Measurements from ENCODE around the gene ZDHHC12. TPM values are rescaled to one million over a fixed set of nuclear protein-coding genes. Genes with fewer than 3 reads are reported as not detected.

The ZDHHC12 gene
- total RNA-seq, 1 experiment from 2014 or later, result 57.6 TPM

DNA sequence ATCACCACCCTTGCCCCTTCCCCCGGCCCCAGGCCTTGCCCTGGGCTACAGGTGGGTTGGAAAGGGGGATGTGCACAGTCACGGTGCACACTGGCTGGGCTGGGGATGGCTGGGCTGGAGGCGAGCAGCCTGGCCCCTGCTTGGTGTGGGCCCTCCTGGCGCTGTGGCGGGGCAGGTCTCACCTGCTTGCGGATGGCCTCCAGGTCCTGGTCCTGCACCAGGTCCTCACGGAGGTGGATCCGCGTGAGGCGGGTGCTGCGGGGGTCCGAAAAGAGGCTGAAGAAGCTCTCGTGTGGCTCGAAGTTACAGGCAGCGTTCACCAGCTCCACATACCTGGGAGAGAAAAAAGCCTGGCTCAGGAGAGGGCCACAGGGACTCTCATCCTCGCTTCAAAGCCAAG, 29.7 kb upstream of the ZDHHC12 start:
- no TSS peak for BruUV-seq (replicated peaks)
- H3K9ac ChIP-seq (ENCODE audit: low read length), result no peak overlapping the region
- H3K36me3 ChIP-seq (ENCODE audit: control insufficient read depth in 1 of 2, insufficient read depth in 2 of 2, low read length in 2 of 2), result no peaks in the 10 kb centered on the region
- POLR2A ChIA-PET, result no interaction called here
- no peak overlapping the region for H3K4me2 ChIP-seq (ENCODE audit: low read length)
- H3K4me1 ChIP-seq (ENCODE audit: control insufficient read depth in 1 of 2, insufficient read depth in 2 of 2, low read length in 2 of 2), result no peaks in the 10 kb centered on the region
- ATAC-seq (no peak), DNase-seq (ENCODE audit: low read depth, low spot score) (no peak)
- H3K9me2 ChIP-seq (ENCODE audit: insufficient read depth), result no peaks in the 10 kb centered on the region
- H3K9me3 ChIP-seq (ENCODE audit: control insufficient read depth in 1 of 2, insufficient read depth in 1 of 2, low read depth in 1 of 2, low read length in 2 of 2), result no peaks in the 10 kb centered on the region
- CTCF ChIA-PET, result no interaction called here
- no peak overlapping the region for H3K4me3 ChIP-seq (replicated peaks in 1 of 2; ENCODE audit: low read depth in 1 of 2, low read length in 2 of 2)
- TF ChIP-seq POLR2AphosphoS5 (IDR thresholded peaks at IDR 0.05; ENCODE audit: low read depth, low read length) (no peak), YY1 (IDR thresholded peaks at IDR 0.05; ENCODE audit: extremely low read depth, insufficient replicate concordance, low read depth, low read length) (no peak), SIN3A (IDR thresholded peaks at IDR 0.05; ENCODE audit: low read depth) (no peak), EZH2phosphoT487 (IDR thresholded peaks at IDR 0.05; ENCODE audit: borderline replicate concordance) (no peak), JUND (IDR thresholded peaks at IDR 0.05) (no peak), ELF1 (IDR thresholded peaks at IDR 0.05; ENCODE audit: borderline replicate concordance, low read depth) (no peak), FOSL1 (IDR thresholded peaks at IDR 0.05; ENCODE audit: low read depth) (no peak), CEBPB (IDR thresholded peaks at IDR 0.05; ENCODE audit: low read depth) (no peak), EGR1 (IDR thresholded peaks at IDR 0.05; ENCODE audit: low read depth) (no peak), SRF (IDR thresholded peaks at IDR 0.05; ENCODE audit: low read depth) (no peak)
- TF ChIP-seq, protein P1, sequence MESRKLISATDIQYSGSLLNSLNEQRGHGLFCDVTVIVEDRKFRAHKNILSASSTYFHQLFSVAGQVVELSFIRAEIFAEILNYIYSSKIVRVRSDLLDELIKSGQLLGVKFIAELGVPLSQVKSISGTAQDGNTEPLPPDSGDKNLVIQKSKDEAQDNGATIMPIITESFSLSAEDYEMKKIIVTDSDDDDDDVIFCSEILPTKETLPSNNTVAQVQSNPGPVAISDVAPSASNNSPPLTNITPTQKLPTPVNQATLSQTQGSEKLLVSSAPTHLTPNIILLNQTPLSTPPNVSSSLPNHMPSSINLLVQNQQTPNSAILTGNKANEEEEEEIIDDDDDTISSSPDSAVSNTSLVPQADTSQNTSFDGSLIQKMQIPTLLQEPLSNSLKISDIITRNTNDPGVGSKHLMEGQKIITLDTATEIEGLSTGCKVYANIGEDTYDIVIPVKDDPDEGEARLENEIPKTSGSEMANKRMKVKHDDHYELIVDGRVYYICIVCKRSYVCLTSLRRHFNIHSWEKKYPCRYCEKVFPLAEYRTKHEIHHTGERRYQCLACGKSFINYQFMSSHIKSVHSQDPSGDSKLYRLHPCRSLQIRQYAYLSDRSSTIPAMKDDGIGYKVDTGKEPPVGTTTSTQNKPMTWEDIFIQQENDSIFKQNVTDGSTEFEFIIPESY (IDR thresholded peaks at IDR 0.05; ENCODE audit: extremely low read depth, insufficient replicate concordance, low read length), result no peak
- TF ChIP-seq, protein P2, sequence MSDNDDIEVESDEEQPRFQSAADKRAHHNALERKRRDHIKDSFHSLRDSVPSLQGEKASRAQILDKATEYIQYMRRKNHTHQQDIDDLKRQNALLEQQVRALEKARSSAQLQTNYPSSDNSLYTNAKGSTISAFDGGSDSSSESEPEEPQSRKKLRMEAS (IDR thresholded peaks at IDR 0.05), result no peak
- TF ChIP-seq, protein P3, sequence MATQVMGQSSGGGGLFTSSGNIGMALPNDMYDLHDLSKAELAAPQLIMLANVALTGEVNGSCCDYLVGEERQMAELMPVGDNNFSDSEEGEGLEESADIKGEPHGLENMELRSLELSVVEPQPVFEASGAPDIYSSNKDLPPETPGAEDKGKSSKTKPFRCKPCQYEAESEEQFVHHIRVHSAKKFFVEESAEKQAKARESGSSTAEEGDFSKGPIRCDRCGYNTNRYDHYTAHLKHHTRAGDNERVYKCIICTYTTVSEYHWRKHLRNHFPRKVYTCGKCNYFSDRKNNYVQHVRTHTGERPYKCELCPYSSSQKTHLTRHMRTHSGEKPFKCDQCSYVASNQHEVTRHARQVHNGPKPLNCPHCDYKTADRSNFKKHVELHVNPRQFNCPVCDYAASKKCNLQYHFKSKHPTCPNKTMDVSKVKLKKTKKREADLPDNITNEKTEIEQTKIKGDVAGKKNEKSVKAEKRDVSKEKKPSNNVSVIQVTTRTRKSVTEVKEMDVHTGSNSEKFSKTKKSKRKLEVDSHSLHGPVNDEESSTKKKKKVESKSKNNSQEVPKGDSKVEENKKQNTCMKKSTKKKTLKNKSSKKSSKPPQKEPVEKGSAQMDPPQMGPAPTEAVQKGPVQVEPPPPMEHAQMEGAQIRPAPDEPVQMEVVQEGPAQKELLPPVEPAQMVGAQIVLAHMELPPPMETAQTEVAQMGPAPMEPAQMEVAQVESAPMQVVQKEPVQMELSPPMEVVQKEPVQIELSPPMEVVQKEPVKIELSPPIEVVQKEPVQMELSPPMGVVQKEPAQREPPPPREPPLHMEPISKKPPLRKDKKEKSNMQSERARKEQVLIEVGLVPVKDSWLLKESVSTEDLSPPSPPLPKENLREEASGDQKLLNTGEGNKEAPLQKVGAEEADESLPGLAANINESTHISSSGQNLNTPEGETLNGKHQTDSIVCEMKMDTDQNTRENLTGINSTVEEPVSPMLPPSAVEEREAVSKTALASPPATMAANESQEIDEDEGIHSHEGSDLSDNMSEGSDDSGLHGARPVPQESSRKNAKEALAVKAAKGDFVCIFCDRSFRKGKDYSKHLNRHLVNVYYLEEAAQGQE (IDR thresholded peaks at IDR 0.05; ENCODE audit: low read depth), result no peak
- TF ChIP-seq, protein P4, sequence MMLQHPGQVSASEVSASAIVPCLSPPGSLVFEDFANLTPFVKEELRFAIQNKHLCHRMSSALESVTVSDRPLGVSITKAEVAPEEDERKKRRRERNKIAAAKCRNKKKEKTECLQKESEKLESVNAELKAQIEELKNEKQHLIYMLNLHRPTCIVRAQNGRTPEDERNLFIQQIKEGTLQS (IDR thresholded peaks at IDR 0.05), result no peak
- TF ChIP-seq, protein P5, sequence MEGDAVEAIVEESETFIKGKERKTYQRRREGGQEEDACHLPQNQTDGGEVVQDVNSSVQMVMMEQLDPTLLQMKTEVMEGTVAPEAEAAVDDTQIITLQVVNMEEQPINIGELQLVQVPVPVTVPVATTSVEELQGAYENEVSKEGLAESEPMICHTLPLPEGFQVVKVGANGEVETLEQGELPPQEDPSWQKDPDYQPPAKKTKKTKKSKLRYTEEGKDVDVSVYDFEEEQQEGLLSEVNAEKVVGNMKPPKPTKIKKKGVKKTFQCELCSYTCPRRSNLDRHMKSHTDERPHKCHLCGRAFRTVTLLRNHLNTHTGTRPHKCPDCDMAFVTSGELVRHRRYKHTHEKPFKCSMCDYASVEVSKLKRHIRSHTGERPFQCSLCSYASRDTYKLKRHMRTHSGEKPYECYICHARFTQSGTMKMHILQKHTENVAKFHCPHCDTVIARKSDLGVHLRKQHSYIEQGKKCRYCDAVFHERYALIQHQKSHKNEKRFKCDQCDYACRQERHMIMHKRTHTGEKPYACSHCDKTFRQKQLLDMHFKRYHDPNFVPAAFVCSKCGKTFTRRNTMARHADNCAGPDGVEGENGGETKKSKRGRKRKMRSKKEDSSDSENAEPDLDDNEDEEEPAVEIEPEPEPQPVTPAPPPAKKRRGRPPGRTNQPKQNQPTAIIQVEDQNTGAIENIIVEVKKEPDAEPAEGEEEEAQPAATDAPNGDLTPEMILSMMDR (IDR thresholded peaks at IDR 0.05 in 2 of 3, conservative IDR thresholded peaks at IDR 0.05 in 1 of 3; ENCODE audit: borderline replicate concordance in 1 of 3, insufficient read depth in 1 of 3, low read depth in 2 of 3, low read length in 2 of 3), result no peak
- intact Hi-C loops (cut with micrococcal nuclease), result no loop called here
- no peak overlapping the region for H2AFZ ChIP-seq (ENCODE audit: low read depth, low read length, poor library complexity, severe bottlenecking)
- no peaks in the 10 kb centered on the region for H3K79me2 ChIP-seq (ENCODE audit: insufficient read depth, low read length)
- no peaks in the 10 kb centered on the region for H4K20me1 ChIP-seq (ENCODE audit: insufficient read depth)
- RAD21 ChIA-PET (ENCODE audit: low non-redundant PET in 1 of 2, low total read pairs in 2 of 2, uncharacterized antibody in 2 of 2, unreplicated experiment in 2 of 2), result no interaction called here
- H3K27me3 ChIP-seq (ENCODE audit: insufficient read depth, low read length), result no peaks in the 10 kb centered on the region
- no peak overlapping the region for H3K27ac ChIP-seq (ENCODE audit: low read depth, low read length)

Data from HCT116 (cell line).